ENCODE data around the gene THUMPD3. TPM values are rescaled to one million over a fixed set of nuclear protein-coding genes. Genes with fewer than 3 reads are reported as not detected.

The THUMPD3 gene
- polyA plus RNA-seq, 1 experiment: 49.8 TPM

- no peak for TF ChIP-seq CTCF (IDR thresholded peaks at IDR 0.05; ENCODE audit: low read depth, low read length)
- DNase-seq (ENCODE audit: low read depth, low spot score): no peak
- H3K4me3 ChIP-seq (ENCODE audit: low read depth, low read length): peak overlapping the region; percentile 97
- no peaks in the 10 kb centered on the region for H3K9me3 ChIP-seq (ENCODE audit: control insufficient read depth, insufficient read depth, low read length)
- CTCF ChIA-PET: interaction anchor here (1.9 kb wide), 1 partner anchor 20 kb away, joined by 4 read pairs; no protein-coding TSS in a partner anchor
- POLR2A ChIA-PET: interaction anchor here (2.3 kb wide), 1 partner anchor 15 kb away, joined by 16 read pairs; no protein-coding TSS in a partner anchor
- no peak overlapping the region for H3K27ac ChIP-seq (ENCODE audit: low read depth, low read length)
- H3K27me3 ChIP-seq (ENCODE audit: control insufficient read depth, insufficient read depth, low read length): no peaks in the 10 kb centered on the region
Measured at GRCh38 chr3:9400616-9401015, 37.8 kb downstream of the THUMPD3 start.

- ChIA-PET CTCF (no interaction called here), POLR2A (interaction anchor here (0.6 to 1.5 kb wide), 3 partner anchors 15 to 60 kb away, joined by 4 read pairs; partner anchors contain the start of gene THUMPD3)
- H3K9me3 ChIP-seq (ENCODE audit: control insufficient read depth, insufficient read depth, low read length): no peaks in the 10 kb centered on the region
- no peaks in the 10 kb centered on the region for H3K27me3 ChIP-seq (ENCODE audit: control insufficient read depth, insufficient read depth, low read length)
- no peak overlapping the region for H3K27ac ChIP-seq (ENCODE audit: low read depth, low read length)
- no peak for DNase-seq (ENCODE audit: low read depth, low spot score)
- H3K4me3 ChIP-seq (ENCODE audit: low read depth, low read length): peak overlapping the region; percentile 31
- TF ChIP-seq CTCF (IDR thresholded peaks at IDR 0.05; ENCODE audit: low read depth, low read length): no peak
Measured at GRCh38 chr3:9401986-9402385, 39.1 kb downstream of the THUMPD3 start.

GRCh38 chr3:9402410-9403228, 39.8 kb downstream of the THUMPD3 start:
- no peak for DNase-seq (ENCODE audit: low read depth, low spot score)
- ChIA-PET POLR2A (interaction anchor here (0.6 to 1.5 kb wide), 4 partner anchors 14 to 60 kb away, joined by 4 read pairs; partner anchors contain the start of gene THUMPD3), CTCF (no interaction called here)
- TF ChIP-seq CTCF (IDR thresholded peaks at IDR 0.05; ENCODE audit: low read depth, low read length): no peak
- Histone ChIP-seq H3K4me3 (ENCODE audit: low read depth, low read length) (peak overlapping the region; percentile 31), H3K27me3 (ENCODE audit: control insufficient read depth, insufficient read depth, low read length) (no peaks in the 10 kb centered on the region), H3K9me3 (ENCODE audit: control insufficient read depth, insufficient read depth, low read length) (no peaks in the 10 kb centered on the region), H3K27ac (ENCODE audit: low read depth, low read length) (no peak overlapping the region)

- no peak for TF ChIP-seq CTCF (IDR thresholded peaks at IDR 0.05; ENCODE audit: low read depth, low read length)
- Histone ChIP-seq H3K9me3 (ENCODE audit: control insufficient read depth, insufficient read depth, low read length) (no peaks in the 10 kb centered on the region), H3K4me3 (ENCODE audit: low read depth, low read length) (no peak overlapping the region), H3K27me3 (ENCODE audit: control insufficient read depth, insufficient read depth, low read length) (no peaks in the 10 kb centered on the region), H3K27ac (ENCODE audit: low read depth, low read length) (no peak overlapping the region)
- no peak for DNase-seq (ENCODE audit: low read depth, low spot score)
- ChIA-PET POLR2A (interaction anchor here (1.5 kb wide), 1 partner anchor 40 kb away, joined by 4 read pairs; the partner anchor contains the start of gene THUMPD3), CTCF (no interaction called here)
Measured at GRCh38 chr3:9403463-9403862, 40.6 kb downstream of the THUMPD3 start.

GRCh38 chr3:9404680-9405079, 41.8 kb downstream of the THUMPD3 start:
- POLR2A ChIA-PET: interaction anchor here (1.2 kb wide), 1 partner anchor 8 kb away, joined by 5 read pairs; no protein-coding TSS in a partner anchor
- H3K27ac ChIP-seq (ENCODE audit: low read depth, low read length): no peak overlapping the region
- no peaks in the 10 kb centered on the region for H3K27me3 ChIP-seq (ENCODE audit: control insufficient read depth, insufficient read depth, low read length)

More at GRCh38 chr3:9404680-9405079, 41.8 kb downstream of the THUMPD3 start:
- DNase-seq (ENCODE audit: low read depth, low spot score): no peak
- CTCF ChIA-PET: interaction anchor here (0.8 kb wide), 1 partner anchor 99 kb away, joined by 3 read pairs; no protein-coding TSS in a partner anchor
- TF ChIP-seq CTCF (IDR thresholded peaks at IDR 0.05; ENCODE audit: low read depth, low read length): 0 out of 2 replicates have a peak, but pooled peaks have one; percentile 11
- Histone ChIP-seq H3K4me3 (ENCODE audit: low read depth, low read length) (no peak overlapping the region), H3K9me3 (ENCODE audit: control insufficient read depth, insufficient read depth, low read length) (no peaks in the 10 kb centered on the region)
